Measurements from ENCODE around the gene TRPM3. TPM values are rescaled to one million over a fixed set of nuclear protein-coding genes. Genes with fewer than 3 reads are reported as not detected.

Gene TRPM3
- total RNA-seq, 1 experiment from 2014 or later = 0.07 TPM

GRCh38 chr9:70525519-70525918 lies 595.9 kb downstream of the TRPM3 start:
- DNase-seq (ENCODE audit: low read depth) = peak; percentile 18

DNA sequence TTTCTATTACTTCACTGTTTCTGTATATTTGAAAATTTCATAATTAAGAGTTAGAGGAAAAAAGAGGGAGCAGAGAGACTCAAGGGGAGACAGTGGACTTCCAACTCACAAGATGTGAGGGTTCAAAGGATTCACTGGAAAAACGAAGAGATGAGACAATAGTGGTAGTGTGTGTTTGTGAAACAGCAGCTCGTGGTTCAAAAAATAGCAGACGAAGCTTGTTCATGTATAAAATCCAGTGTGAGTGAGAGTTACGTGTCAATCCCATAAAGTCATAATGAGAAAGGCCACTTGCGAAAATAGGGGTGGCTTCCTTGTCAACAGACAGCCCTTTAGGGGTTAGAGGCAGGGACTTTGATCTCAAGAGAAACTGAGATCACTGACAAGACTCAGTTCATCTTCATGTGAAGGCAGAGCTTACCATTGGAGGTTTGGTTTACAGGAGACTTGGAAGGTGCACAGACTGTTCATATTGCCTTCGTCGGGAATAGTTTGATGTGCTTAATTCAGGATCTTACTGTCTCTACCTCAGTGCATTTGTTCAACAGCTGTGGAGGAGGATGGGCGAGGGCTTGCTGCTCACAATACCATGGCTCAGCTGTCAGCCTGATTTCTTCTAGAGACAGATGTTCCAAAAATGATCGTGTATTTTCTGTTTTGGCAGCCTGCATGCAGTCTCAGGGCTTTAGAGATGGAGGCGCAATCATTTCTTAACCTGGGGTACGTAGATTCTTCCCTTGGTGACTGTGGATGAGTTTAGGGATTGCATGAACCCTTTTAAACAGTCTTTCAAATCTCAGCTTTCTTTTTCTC lies 601.3 kb downstream of the TRPM3 start:
- no peak for DNase-seq (ENCODE audit: low read depth)

- DNase-seq (ENCODE audit: low read depth) = no peak
Observed at GRCh38 chr9:70517926-70518610, 603.4 kb downstream of the TRPM3 start.

DNA sequence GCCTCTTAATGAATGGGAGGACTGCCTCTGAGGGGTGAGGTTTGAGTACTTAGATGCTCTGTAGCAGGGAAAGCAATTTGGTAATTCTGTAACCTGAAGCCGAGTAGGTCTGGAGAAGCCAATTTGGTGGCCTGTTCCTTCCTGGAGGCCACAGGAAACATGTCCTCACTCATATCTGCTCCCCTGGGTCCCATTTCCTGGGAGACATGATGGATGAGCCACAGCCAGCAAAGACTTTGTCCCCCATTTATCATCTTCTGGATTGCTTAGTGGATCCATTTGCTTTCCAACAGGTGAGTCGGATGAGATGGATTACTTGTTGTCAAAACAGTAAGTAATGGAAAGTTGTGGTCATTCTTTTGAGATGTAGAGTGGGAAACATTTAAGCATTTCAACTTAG lies 607.1 kb downstream of the TRPM3 start:
- DNase-seq (ENCODE audit: low read depth) = peak; percentile 10

DNA sequence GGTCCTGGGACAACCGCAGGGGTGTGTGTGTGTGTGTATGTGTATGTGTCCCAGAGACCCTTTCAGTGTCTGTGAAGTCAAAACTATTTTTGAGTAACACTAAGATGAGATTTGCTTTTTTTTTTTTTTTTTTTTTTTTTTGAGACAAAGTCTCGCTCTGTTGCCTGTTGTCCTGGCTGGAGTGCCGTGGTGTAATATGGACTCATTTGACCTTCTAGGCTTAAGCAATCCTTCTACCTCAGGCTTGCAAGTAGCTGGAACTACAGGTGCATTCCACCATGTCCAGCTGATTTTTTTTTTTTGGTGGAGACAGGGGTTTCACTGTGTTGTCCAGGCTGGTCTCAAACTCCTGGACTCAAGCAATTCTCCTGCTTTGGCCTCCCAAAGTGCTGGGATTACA lies 609.6 kb downstream of the TRPM3 start:
- no peak for DNase-seq (ENCODE audit: low read depth)

DNA sequence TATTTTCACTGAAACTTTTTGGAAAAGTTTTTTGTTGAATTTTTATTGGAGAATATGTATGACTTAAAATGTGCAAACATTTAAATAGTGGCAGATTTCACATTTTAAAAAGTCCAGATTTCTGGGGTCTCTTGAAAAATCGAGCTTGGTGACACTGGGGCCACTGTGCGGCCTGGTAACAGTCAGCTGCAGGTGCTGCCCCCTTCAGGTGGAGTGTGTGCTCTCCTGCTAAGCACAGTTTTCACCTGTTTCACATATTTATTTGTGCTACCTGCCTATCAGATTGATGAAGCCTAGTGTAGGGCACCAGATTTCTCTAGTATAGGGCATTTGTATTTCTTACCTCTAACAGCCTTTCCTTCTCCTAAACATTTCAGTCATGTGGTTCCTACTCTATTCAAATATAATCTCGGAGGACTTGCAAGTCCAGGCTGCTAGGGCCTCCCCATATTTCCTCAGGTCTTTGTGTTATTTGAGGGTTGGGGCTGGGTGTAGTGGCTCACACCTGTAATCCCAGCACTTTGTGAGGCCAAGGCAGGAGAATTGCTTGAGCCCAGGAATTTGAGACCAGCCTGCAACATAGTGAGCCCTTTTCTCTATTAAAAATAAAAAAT lies 611.2 kb downstream of the TRPM3 start:
- DNase-seq (ENCODE audit: low read depth) = peak; percentile 30

- DNase-seq (ENCODE audit: low read depth) = peak; percentile 46
Observed at GRCh38 chr9:70506159-70506558, 615.3 kb downstream of the TRPM3 start.

- no peak for DNase-seq (ENCODE audit: low read depth)
Observed at GRCh38 chr9:70504834-70505233, 616.6 kb downstream of the TRPM3 start.

DNA sequence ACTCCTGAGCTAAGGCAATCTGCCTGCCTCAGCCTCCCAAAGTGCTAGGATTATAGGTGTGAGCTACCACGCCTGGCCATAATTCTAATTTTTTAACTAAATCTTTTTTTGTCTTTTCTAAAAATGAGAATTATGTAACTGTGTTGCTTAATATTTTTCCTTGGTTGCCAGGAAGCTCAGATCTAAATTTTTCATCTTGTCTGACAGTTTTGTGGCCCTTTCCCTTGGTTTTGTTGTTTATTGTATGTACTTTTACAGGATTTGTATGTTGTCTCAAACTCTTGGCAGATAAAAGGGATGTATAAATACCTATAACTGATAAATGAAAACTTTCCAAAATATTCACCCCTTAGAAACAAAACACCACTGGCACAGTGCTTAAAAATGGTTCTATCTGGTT lies 618.7 kb downstream of the TRPM3 start:
- DNase-seq (ENCODE audit: low read depth) = no peak

DNA sequence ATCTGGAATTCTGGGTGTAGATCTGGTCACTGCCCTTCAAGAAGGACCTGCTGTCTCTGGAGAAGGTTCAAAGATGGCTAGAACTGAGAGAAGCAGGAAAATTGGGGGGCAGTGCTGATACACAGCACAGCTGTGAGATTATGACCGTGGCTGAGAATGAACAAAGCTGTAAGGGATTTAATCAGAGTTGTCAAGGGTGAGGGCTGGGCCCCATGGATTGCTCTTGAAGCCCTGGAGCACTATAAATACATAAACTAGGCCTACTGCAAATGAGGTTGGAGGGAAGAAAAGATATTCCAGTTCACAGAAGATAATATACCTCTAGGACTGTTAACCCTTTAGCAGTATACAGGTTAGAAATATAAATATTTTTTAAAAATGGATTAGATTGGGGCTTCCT lies 620.6 kb downstream of the TRPM3 start:
- DNase-seq (ENCODE audit: low read depth) = no peak

DNA sequence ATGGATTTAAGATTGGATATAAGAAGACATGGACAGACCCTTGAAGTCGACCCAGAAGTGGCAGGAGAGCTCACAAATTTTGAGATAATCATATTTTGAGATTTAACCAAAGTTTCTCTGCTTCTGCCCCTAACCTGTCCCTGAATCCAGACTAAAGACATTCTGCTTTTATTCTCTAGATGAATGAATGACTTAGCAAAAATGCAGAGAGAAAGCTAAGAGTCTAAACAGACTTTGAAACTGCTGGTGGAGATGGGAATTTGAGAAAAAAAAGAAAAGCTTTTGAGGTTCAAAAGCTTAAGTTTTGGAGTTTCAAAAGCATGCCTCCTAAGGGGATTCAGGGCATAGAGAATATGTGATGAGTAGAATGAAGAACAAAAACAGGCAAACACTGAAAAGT lies 621.8 kb downstream of the TRPM3 start:
- no peak for DNase-seq (ENCODE audit: low read depth)

DNA sequence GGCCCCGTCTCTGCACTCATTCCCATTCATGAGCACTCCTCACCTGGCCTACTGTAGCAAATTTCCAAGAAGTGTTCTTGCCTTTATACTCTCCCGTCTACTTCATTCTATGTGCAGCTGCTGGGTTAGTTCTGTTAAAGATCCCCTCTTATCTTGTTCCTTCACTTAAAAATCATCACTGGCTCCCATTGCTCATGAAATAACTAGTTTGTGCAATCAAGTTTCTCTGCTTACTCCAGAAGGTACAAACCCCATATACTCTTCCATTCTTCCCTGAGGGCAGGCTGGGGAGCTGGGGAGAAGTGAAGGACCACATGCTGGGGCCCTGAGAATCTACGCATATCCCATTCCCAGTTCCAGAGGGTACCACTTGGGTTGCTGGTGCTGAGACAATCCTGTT lies 622.6 kb downstream of the TRPM3 start:
- no peak for DNase-seq (ENCODE audit: low read depth)

DNA sequence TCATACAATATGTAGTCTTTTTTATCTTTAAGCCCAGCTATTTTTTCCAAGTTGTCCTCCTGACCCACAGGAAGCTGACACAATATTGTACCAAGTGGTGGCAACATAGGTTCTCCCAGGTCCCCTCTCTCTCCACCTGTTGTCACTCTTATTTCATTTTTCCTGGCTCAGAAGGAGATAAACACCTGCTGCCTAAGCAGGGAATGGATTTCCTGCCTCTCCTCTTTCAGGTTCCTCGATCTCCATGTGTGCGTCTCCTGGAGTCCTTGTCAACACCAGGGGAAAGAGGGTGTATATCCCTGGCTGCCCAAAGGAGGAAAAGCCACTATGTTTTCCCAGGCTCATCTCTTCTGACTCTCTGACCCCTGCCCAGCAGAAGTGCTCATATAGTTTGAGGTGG lies 625.2 kb downstream of the TRPM3 start:
- no peak for DNase-seq (ENCODE audit: low read depth)

GRCh38 chr9:70495514-70495913 lies 625.9 kb downstream of the TRPM3 start:
- DNase-seq (ENCODE audit: low read depth) = no peak

GRCh38 chr9:70494221-70494620 lies 627.2 kb downstream of the TRPM3 start:
- DNase-seq (ENCODE audit: low read depth) = no peak

- no peak for DNase-seq (ENCODE audit: low read depth)
Observed at GRCh38 chr9:70493029-70493428, 628.4 kb downstream of the TRPM3 start.

- DNase-seq (ENCODE audit: low read depth) = no peak
Observed at GRCh38 chr9:70492319-70492777, 629.1 kb downstream of the TRPM3 start.

GRCh38 chr9:70491426-70492318 lies 629.7 kb downstream of the TRPM3 start:
- DNase-seq (ENCODE audit: low read depth) = peak; percentile 20

- DNase-seq (ENCODE audit: low read depth) = peak; percentile 39
Observed at GRCh38 chr9:70490478-70490877, 630.9 kb downstream of the TRPM3 start.

DNA sequence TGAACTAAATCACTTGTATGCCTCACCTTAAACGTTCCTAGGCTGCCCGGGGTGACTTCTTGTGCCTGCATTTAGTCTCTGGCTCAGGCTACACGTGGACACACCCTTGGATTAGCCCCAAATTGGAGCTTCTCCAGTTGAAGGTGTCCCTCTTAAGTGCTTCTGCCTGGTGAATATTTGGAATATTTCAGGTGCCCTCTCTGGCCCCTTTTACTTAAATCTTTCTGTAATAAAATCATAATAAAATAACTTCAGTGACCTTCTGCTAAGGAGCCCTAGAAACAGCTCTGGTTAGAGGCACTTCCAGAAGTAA lies 632.7 kb downstream of the TRPM3 start:
- peak; percentile 58 for DNase-seq (ENCODE audit: low read depth)

DNA sequence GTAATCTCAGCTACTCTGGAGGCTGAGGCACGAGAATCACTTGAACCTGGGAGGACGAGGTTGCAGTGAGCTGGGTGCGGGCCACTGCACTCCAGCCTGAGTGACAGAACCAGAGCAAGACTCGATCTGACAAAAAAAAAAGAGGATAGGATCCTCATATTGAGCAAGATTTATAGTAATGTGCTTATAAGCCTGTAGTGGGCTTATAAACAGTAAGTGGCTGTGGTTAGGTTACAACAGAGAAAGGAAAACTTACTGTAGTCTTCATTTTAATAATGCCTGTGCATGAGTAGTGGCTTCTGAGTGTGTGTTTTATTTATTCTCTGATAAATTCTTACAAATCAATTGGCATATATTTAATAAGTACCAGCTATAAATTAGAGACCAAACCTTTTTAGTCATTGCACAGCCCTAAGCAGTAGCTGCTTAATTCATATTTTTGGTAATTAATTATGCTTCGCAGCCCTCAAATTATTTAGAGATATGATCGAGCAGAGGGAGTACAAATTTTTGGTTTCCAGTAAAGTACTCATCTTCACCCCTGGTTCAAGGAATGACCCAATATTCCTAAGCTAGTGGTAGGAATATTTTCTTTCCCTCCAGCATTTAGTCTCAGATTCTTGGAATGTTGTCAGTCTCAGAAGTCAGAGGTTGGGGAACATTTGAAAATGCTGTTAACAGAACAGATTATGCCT lies 633.2 kb downstream of the TRPM3 start:
- DNase-seq (ENCODE audit: low read depth) = no peak
